GM23338 (cell line): ENCODE results near the gene GABPB1. TPM values are rescaled to one million over a fixed set of nuclear protein-coding genes. Genes with fewer than 3 reads are reported as not detected.

ENCODE experiments used
- ATAC-seq: fragments of 200-7000 bp; cut with Tn5 transposase; 3 replicates; pipeline ENCODE4 v1.9.1; 2020
- DNase-seq: peaks from one replicate; pipeline ENCODE4 v3.0.0-alpha.2; 2015; ENCODE audit warnings: low spot score
- H2AFZ ChIP-seq: fragments of 200-600 bp; sonication (generic); 2 replicates; pipeline ENCODE4 v1.8.0; 2016; ENCODE audit warnings: antibody characterized with exemption, mild to moderate bottlenecking, moderate library complexity
- H3F3A ChIP-seq: fragments of 200-600 bp; sonication (generic); replicated peaks from 2 replicates; pipeline ENCODE4 v1.8.0; 2017; ENCODE audit warnings: antibody characterized with exemption, mixed run types, low read depth
- H3K27ac ChIP-seq: fragments of 200-600 bp; sonication (generic); 2 replicates; pipeline ENCODE4 v1.6.1; 2016; ENCODE audit warnings: low read depth
- H3K27me3 ChIP-seq: fragments of 200-600 bp; sonication (generic); 2 replicates; pipeline ENCODE4 v1.8.0; 2016; ENCODE audit warnings: mild to moderate bottlenecking, mixed run types, moderate library complexity; ENCODE audit not compliant: insufficient read depth
- H3K36me3 ChIP-seq: fragments of 200-600 bp; sonication (generic); 2 replicates; pipeline ENCODE4 v1.8.0; 2016; ENCODE audit warnings: mild to moderate bottlenecking; ENCODE audit not compliant: insufficient read depth
- H3K4me1 ChIP-seq: fragments of 200-600 bp; sonication (generic); 2 replicates; pipeline ENCODE4 v1.8.0; 2016; ENCODE audit warnings: mild to moderate bottlenecking, moderate library complexity; ENCODE audit not compliant: insufficient read depth
- H3K4me2 ChIP-seq: fragments of 200-600 bp; sonication (generic); 2 replicates; pipeline ENCODE4 v1.7.1; 2017; ENCODE audit warnings: mixed run types
- H3K4me3 ChIP-seq: fragments of 200-600 bp; sonication (generic); 2 replicates; pipeline ENCODE4 v1.6.1; 2016; ENCODE audit warnings: mixed run types
- H3K79me2 ChIP-seq: fragments of 200-600 bp; sonication (generic); replicated peaks from 2 replicates; pipeline ENCODE4 v1.8.0; 2017; ENCODE audit warnings: mild to moderate bottlenecking; ENCODE audit not compliant: insufficient read depth
- H3K9me2 ChIP-seq: fragments of 200-600 bp; sonication (generic); 2 replicates; pipeline ENCODE4 v1.8.0; 2017; ENCODE audit not compliant: insufficient read depth
- H4K20me1 ChIP-seq: fragments of 200-600 bp; sonication (generic); replicated peaks from 2 replicates; pipeline ENCODE4 v1.8.0; 2017; ENCODE audit warnings: mild to moderate bottlenecking; ENCODE audit not compliant: insufficient read depth
- H3K27ac Mint-ChIP-seq: 2 replicates; pipeline ENCODE4 v1.8.0; 2020; ENCODE audit warnings: inconsistent platforms, mild to moderate bottlenecking, moderate library complexity, mixed read lengths
- H3K27me3 Mint-ChIP-seq: 3 replicates; pipeline ENCODE4 v1.8.0; 2022; ENCODE audit warnings: low read depth, mild to moderate bottlenecking, moderate library complexity, mixed read lengths, inconsistent platforms; ENCODE audit not compliant: insufficient read depth, poor library complexity
- H3K36me3 Mint-ChIP-seq: 3 replicates; pipeline ENCODE4 v1.8.0; 2021; ENCODE audit warnings: low read depth, mild to moderate bottlenecking, inconsistent platforms, moderate library complexity, mixed read lengths
- H3K4me1 Mint-ChIP-seq: 3 replicates; pipeline ENCODE4 v1.8.0; 2020; ENCODE audit warnings: mild to moderate bottlenecking, inconsistent platforms, mixed read lengths
- H3K4me3 Mint-ChIP-seq: 3 replicates; pipeline ENCODE4 v1.8.0; 2021; ENCODE audit warnings: moderate library complexity, mild to moderate bottlenecking, inconsistent platforms, mixed read lengths
- H3K9me3 Mint-ChIP-seq: 3 replicates; pipeline ENCODE4 v1.8.0; 2020; ENCODE audit warnings: moderate library complexity, mild to moderate bottlenecking, inconsistent platforms, mixed read lengths
- CREB1 ChIP-seq: fragments of 250-450 bp; sonication (Bioruptor Pico); IDR thresholded peaks from 2 replicates; pipeline ENCODE4 v1.5.0; 2020; ENCODE audit warnings: low read depth, mild to moderate bottlenecking, moderate library complexity
- EZH2 ChIP-seq: fragments of 200-600 bp; sonication (generic); IDR thresholded peaks from one replicate; pipeline ENCODE4 v1.8.0; 2017; ENCODE audit warnings: antibody characterized with exemption, mild to moderate bottlenecking, low read depth; ENCODE audit not compliant: unreplicated experiment
- EZH2phosphoT487 ChIP-seq: fragments of 200-600 bp; sonication (generic); IDR thresholded peaks from one replicate; pipeline ENCODE4 v1.8.1; 2018; ENCODE audit warnings: antibody characterized with exemption; ENCODE audit not compliant: unreplicated experiment
- JUNB ChIP-seq: IDR thresholded peaks from one replicate; pipeline ENCODE4 v1.6.1; 2016; ENCODE audit warnings: antibody characterized with exemption; ENCODE audit not compliant: unreplicated experiment
- NANOG ChIP-seq: IDR thresholded peaks from 2 replicates; pipeline ENCODE4 v1.6.1; 2016; ENCODE audit warnings: antibody characterized with exemption, borderline replicate concordance
- POLR2AphosphoS5 ChIP-seq: IDR thresholded peaks from 2 replicates; pipeline ENCODE4 v1.6.1; 2016; ENCODE audit warnings: antibody characterized with exemption, low read depth
- STAT1 ChIP-seq: IDR thresholded peaks from one replicate; pipeline ENCODE4 v1.6.1; 2016; ENCODE audit warnings: antibody characterized with exemption; ENCODE audit not compliant: unreplicated experiment
- ZNF114 ChIP-seq: fragments of 250-450 bp; sonication (Bioruptor Pico); IDR thresholded peaks from 2 replicates; pipeline ENCODE4 v1.5.0; 2020; ENCODE audit warnings: mild to moderate bottlenecking, moderate library complexity
- ZNF331 ChIP-seq: fragments of 250-450 bp; sonication (Bioruptor Pico); IDR thresholded peaks from 2 replicates; pipeline ENCODE4 v1.5.0; 2020; ENCODE audit warnings: low read depth, mild to moderate bottlenecking, moderate library complexity
- ZNF462 ChIP-seq: fragments of 250-450 bp; sonication (Bioruptor Pico); IDR thresholded peaks from 2 replicates; pipeline ENCODE4 v1.5.0; 2020; ENCODE audit warnings: mild to moderate bottlenecking, moderate library complexity
- polyA plus RNA-seq: library from polyadenylated mRNA; unstranded; fragments of >200 nt; fragmentation: Nextera tagmentation; extraction: Ambion mirVana; gene quantifications from 2 replicates; pipeline ENCODE4 v1.2.1, GENCODE V29; 2016
- total RNA-seq: library from RNA; depleted of rRNA; stranded (reverse); fragments of >200 nt; shearing (Covaris generic); gene quantifications from 2 replicates; pipeline ENCODE4 v1.2.3, GENCODE V29; 2014
- TF ChIP-seq, protein P1 (sequence below), 2 experiments: fragments of 200-600 bp in 1 of 2; sonication (generic) in 1 of 2; conservative IDR thresholded peaks; 2 replicates each; pipeline versions ENCODE4 v1.5.1 to v1.6.1; 2016 to 2017; ENCODE audit warnings: antibody characterized with exemption in 2 of 2, low read depth in 2 of 2, mild to moderate bottlenecking in 2 of 2, moderate library complexity in 1 of 2
- TF ChIP-seq, protein P2 (sequence below): IDR thresholded peaks from 2 replicates; pipeline ENCODE4 v1.6.1; 2016; ENCODE audit warnings: antibody characterized with exemption
- TF ChIP-seq, protein P3 (sequence below): IDR thresholded peaks from one replicate; pipeline ENCODE4 v1.6.1; 2018; ENCODE audit warnings: antibody characterized with exemption; ENCODE audit not compliant: unreplicated experiment

GABPB1 gene
- total and polyA plus RNA-seq, 2 experiments from 2014 or later = 34.4 to 53.9 TPM

DNA sequence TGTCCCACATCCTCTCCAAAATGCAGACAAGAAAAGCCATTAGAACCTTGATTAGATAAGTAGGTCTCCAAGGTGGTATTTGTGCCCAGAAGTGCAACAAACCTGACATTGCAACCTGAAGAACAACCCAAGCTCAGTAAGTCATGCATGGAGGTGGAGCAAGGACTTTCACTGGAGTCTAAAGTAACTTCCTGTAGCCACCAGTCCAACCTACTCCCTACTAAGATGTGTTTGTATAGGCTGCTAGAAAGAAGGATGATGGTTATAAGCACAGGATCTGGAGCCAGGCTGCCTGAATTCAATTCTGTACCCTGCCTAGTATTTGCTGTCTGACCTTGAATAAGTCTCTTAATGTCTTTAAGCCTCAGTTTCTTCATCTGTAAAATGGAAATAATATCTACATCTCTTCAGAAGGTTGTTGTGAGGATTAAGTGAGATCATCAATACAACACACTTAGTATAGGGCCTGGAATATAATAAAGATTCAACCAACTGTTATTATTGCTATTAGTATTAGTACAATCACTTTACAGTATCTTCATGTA lies 121.7 kb downstream of the GABPB1 start:
- no peaks in the 10 kb centered on the region for H3K9me2 ChIP-seq
- no peak for ATAC-seq
- Mint-ChIP-seq H3K4me1 (peaks cover 5% of the 10 kb centered on the region; the same call in 1 of the 3 replicates), H3K4me3 (no peak overlapping the region), H3K9me3 (no peaks in the 10 kb centered on the region), H3K36me3 (no peaks in the 10 kb centered on the region), H3K27ac (no peak overlapping the region), H3K27me3 (no peaks in the 10 kb centered on the region)
- DNase-seq = no peak
- H3K27ac ChIP-seq = no peak overlapping the region
- no peak overlapping the region for H3K4me2 ChIP-seq
- H3K36me3 ChIP-seq = no peaks in the 10 kb centered on the region
- no peaks in the 10 kb centered on the region; the same call in 1 of the 2 replicates for H4K20me1 ChIP-seq
- TF ChIP-seq, protein P1, sequence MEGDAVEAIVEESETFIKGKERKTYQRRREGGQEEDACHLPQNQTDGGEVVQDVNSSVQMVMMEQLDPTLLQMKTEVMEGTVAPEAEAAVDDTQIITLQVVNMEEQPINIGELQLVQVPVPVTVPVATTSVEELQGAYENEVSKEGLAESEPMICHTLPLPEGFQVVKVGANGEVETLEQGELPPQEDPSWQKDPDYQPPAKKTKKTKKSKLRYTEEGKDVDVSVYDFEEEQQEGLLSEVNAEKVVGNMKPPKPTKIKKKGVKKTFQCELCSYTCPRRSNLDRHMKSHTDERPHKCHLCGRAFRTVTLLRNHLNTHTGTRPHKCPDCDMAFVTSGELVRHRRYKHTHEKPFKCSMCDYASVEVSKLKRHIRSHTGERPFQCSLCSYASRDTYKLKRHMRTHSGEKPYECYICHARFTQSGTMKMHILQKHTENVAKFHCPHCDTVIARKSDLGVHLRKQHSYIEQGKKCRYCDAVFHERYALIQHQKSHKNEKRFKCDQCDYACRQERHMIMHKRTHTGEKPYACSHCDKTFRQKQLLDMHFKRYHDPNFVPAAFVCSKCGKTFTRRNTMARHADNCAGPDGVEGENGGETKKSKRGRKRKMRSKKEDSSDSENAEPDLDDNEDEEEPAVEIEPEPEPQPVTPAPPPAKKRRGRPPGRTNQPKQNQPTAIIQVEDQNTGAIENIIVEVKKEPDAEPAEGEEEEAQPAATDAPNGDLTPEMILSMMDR (conservative IDR thresholded peaks at IDR 0.05; ENCODE audit: low read depth in 2 of 2) = no peak
- TF ChIP-seq ZNF114 (CRISPR knock-in tag) (no peak), ZNF331 (no peak), POLR2AphosphoS5 (no peak), CREB1 (CRISPR knock-in tag) (no peak), EZH2phosphoT487 (no peak), EZH2 (no peak), ZNF462 (CRISPR knock-in tag) (no peak), NANOG (no peak), JUNB (no peak), STAT1 (no peak)
- TF ChIP-seq, protein P2, sequence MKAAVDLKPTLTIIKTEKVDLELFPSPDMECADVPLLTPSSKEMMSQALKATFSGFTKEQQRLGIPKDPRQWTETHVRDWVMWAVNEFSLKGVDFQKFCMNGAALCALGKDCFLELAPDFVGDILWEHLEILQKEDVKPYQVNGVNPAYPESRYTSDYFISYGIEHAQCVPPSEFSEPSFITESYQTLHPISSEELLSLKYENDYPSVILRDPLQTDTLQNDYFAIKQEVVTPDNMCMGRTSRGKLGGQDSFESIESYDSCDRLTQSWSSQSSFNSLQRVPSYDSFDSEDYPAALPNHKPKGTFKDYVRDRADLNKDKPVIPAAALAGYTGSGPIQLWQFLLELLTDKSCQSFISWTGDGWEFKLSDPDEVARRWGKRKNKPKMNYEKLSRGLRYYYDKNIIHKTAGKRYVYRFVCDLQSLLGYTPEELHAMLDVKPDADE = no peak
- TF ChIP-seq, protein P3, sequence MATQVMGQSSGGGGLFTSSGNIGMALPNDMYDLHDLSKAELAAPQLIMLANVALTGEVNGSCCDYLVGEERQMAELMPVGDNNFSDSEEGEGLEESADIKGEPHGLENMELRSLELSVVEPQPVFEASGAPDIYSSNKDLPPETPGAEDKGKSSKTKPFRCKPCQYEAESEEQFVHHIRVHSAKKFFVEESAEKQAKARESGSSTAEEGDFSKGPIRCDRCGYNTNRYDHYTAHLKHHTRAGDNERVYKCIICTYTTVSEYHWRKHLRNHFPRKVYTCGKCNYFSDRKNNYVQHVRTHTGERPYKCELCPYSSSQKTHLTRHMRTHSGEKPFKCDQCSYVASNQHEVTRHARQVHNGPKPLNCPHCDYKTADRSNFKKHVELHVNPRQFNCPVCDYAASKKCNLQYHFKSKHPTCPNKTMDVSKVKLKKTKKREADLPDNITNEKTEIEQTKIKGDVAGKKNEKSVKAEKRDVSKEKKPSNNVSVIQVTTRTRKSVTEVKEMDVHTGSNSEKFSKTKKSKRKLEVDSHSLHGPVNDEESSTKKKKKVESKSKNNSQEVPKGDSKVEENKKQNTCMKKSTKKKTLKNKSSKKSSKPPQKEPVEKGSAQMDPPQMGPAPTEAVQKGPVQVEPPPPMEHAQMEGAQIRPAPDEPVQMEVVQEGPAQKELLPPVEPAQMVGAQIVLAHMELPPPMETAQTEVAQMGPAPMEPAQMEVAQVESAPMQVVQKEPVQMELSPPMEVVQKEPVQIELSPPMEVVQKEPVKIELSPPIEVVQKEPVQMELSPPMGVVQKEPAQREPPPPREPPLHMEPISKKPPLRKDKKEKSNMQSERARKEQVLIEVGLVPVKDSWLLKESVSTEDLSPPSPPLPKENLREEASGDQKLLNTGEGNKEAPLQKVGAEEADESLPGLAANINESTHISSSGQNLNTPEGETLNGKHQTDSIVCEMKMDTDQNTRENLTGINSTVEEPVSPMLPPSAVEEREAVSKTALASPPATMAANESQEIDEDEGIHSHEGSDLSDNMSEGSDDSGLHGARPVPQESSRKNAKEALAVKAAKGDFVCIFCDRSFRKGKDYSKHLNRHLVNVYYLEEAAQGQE = no peak
- H3K4me1 ChIP-seq = no peaks in the 10 kb centered on the region
- no peaks in the 10 kb centered on the region for H3K79me2 ChIP-seq
- H3K4me3 ChIP-seq = no peak overlapping the region
- no peaks in the 10 kb centered on the region for H3K27me3 ChIP-seq
- no peak overlapping the region for H2AFZ ChIP-seq
- H3F3A ChIP-seq = no peaks in the 10 kb centered on the region
